Progenitor cell of endocrine pancreas (in vitro differentiated cells): Measurements from ENCODE around the gene NPTN. TPM values are rescaled to one million over a fixed set of nuclear protein-coding genes. Genes with fewer than 3 reads are reported as not detected.

Experiments
- DNase-seq: peaks from one replicate; pipeline ENCODE4 v3.0.0; 2021; ENCODE audit warnings: low spot score; ENCODE audit not compliant: unreplicated experiment
- H3K27ac Mint-ChIP-seq: 2 replicates; pipeline ENCODE4 v1.8.0; 2021; ENCODE audit warnings: mild to moderate bottlenecking, moderate library complexity, mixed read lengths
- H3K27me3 Mint-ChIP-seq: 2 replicates; pipeline ENCODE4 v1.8.0; 2021; ENCODE audit warnings: mixed read lengths
- H3K36me3 Mint-ChIP-seq: 2 replicates; pipeline ENCODE4 v1.8.0; 2022; ENCODE audit warnings: mixed read lengths; ENCODE audit not compliant: insufficient read depth
- H3K4me1 Mint-ChIP-seq: 2 replicates; pipeline ENCODE4 v1.8.0; 2021; ENCODE audit warnings: low read depth, mixed read lengths
- H3K4me3 Mint-ChIP-seq: 2 replicates; pipeline ENCODE4 v1.8.0; 2021; ENCODE audit warnings: low read depth, mild to moderate bottlenecking, moderate library complexity, mixed read lengths
- H3K9me3 Mint-ChIP-seq: 2 replicates; pipeline ENCODE4 v1.8.0; 2021; ENCODE audit warnings: low read depth, mixed read lengths
- total RNA-seq: library from RNA; stranded (reverse); gene quantifications from 2 replicates; pipeline ENCODE4 v1.2.1, GENCODE V29; 2021
- TF ChIP-seq, protein P1 (sequence below): fragments of 200-600 bp; sonication (generic); IDR thresholded peaks from one replicate; pipeline ENCODE4 v1.5.0; 2021; ENCODE audit warnings: antibody characterized with exemption, mild to moderate bottlenecking; ENCODE audit not compliant: unreplicated experiment

Gene NPTN
- total RNA-seq, 1 donor from 2014 or later: 81.1 TPM

DNA sequence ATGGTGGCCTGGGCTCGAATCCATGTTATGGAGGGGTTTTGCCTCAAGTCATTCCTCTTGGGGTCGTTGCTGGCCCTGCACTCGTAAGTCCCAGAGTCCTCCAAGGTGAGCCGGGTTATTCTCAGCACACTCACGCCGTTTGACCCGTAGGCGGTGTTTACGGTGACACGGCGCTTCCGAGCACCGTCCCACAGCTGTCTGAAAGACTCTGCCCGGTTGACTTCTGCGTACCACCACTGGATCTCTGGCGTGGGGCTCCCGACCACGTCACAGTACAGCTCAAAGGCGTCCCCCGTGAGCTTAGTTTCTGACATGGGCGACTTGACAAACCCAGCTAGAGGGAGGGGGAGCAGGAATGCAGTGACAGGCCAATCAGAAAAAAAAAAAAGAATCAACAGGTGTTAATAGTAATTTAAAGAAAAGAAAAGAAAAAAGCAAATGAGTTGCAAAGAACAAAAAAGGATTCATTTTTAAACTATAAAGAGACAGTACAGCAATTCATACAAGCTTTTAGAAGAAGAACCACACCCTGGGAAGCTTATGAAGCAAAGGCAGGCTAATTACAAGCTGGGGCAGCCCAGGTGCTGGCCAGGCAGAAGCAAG is 36.1 kb downstream of the NPTN start:
- Mint-ChIP-seq H3K27me3 (no peaks in the 10 kb centered on the region), H3K9me3 (no peaks in the 10 kb centered on the region)

DNA sequence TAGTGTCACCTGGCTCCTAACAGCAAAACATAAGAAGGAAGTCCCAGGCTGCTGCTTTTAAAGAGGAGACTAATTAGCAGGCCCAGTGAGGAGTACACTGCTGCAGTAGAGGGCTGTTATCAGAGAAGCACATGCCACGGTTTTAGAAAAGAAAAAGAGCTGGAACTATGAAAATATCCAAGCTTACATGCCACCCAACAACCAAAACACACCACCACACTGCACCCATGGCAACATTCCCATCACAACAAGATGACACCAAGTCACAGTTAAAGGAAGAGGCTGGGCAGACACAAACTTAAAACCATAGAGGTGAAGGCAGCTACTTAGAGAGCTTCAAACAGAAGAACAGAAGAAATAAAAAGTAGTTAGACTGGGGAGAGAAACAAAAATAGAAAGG is 37.0 kb downstream of the NPTN start:
- DNase-seq: no peak
- TF ChIP-seq, protein P1, sequence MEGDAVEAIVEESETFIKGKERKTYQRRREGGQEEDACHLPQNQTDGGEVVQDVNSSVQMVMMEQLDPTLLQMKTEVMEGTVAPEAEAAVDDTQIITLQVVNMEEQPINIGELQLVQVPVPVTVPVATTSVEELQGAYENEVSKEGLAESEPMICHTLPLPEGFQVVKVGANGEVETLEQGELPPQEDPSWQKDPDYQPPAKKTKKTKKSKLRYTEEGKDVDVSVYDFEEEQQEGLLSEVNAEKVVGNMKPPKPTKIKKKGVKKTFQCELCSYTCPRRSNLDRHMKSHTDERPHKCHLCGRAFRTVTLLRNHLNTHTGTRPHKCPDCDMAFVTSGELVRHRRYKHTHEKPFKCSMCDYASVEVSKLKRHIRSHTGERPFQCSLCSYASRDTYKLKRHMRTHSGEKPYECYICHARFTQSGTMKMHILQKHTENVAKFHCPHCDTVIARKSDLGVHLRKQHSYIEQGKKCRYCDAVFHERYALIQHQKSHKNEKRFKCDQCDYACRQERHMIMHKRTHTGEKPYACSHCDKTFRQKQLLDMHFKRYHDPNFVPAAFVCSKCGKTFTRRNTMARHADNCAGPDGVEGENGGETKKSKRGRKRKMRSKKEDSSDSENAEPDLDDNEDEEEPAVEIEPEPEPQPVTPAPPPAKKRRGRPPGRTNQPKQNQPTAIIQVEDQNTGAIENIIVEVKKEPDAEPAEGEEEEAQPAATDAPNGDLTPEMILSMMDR: no peak
- no peaks in the 10 kb centered on the region for H3K27me3 Mint-ChIP-seq
- peaks cover 2% of the 10 kb centered on the region for H3K36me3 Mint-ChIP-seq
- H3K27ac Mint-ChIP-seq: peak overlapping the region; percentile 2
- no peak overlapping the region for H3K4me3 Mint-ChIP-seq
- no peaks in the 10 kb centered on the region for H3K9me3 Mint-ChIP-seq
- peaks cover 10% of the 10 kb centered on the region for H3K4me1 Mint-ChIP-seq

More for the DNA sequence above, 36.1 kb downstream of the NPTN start:
- no peaks in the 10 kb centered on the region for H3K36me3 Mint-ChIP-seq
- DNase-seq: no peak
- no peak overlapping the region for H3K27ac Mint-ChIP-seq
- TF ChIP-seq, protein P1: no peak
- no peak overlapping the region for H3K4me3 Mint-ChIP-seq
- peaks cover 10% of the 10 kb centered on the region for H3K4me1 Mint-ChIP-seq

DNA sequence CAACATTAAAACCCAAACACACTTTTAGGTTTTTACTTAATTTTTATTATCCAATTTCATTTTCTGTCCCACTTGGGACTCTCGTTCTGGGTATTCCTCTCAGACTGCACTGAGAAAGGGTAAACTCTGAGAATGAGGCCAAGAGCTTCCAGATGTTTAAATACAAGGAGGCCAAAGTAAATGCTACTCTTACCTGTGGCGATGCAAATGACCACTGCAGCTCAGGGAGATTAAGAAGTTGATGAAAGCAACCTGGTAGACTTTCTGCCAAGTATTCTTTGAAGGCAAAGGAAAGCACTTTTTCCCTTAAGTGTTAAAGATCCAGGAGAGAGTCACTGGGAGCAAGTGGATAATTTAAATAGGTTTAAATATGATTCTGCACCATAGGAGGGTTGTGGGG is 39.1 kb downstream of the NPTN start:
- H3K4me3 Mint-ChIP-seq: no peak overlapping the region
- H3K27ac Mint-ChIP-seq: no peak overlapping the region
- H3K27me3 Mint-ChIP-seq: no peaks in the 10 kb centered on the region
- H3K4me1 Mint-ChIP-seq: peaks cover 10% of the 10 kb centered on the region
- DNase-seq: no peak
- H3K9me3 Mint-ChIP-seq: no peaks in the 10 kb centered on the region
- TF ChIP-seq, protein P1: no peak
- H3K36me3 Mint-ChIP-seq: peaks cover 2% of the 10 kb centered on the region

DNA sequence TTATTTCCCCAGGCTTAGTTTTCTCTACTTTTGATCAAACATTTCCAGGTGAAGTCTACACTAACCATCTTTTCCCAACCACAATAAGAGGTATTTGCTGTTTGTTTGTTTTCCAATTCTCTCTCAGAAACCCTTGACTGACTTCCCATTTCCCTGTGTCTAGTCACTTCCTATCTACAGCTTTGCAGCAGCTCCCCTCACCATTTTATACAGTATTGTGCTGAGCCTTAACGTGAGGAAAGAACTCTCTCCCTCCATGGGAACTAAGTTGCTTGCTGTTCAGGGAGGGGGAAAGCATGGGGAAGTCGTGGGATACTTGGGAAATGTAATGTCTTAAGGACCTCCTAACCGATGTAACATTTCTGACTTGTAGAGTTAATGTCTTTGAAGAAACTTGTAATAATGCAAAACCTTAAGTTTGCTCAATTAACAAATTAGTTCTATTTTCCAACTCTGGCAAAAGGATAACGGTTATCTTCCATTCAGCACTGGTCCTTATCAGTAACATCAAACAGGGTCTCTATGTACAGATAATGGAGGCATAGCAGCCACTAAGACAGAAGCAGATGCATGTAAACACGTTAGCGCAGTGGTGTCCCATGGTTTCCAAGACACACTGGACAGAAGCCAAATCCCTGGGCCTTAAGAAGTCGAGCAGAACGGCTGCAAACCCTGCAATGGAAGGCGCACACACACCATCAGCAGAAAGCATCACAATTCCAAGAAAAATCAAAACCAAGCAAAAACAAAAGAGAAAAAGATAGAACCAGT is 39.7 kb downstream of the NPTN start:
- Mint-ChIP-seq H3K9me3 (no peaks in the 10 kb centered on the region), H3K27me3 (no peaks in the 10 kb centered on the region), H3K4me1 (peaks cover 6% of the 10 kb centered on the region), H3K4me3 (no peak overlapping the region), H3K27ac (no peak overlapping the region), H3K36me3 (peaks cover 3% of the 10 kb centered on the region)
- TF ChIP-seq, protein P1: no peak
- no peak for DNase-seq

DNA sequence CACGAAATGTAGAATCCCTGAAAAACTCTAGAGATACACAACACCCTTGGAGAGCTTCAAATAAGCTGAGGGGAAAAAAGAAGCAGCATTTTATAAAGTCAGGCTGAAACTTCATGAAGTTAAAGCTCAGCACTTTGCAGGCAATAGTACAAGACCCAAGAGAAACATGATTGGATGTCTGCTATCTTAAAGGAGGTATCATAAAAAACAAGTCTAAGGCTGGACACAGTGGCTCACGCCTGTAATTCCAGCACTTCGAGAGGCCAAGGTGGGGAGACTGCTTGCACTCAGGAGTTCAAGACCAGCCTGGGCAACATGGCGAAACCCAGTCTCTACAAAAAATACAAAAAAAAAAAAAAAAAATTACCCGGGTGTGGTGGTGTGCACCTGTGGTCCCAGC is 42.9 kb downstream of the NPTN start:
- Mint-ChIP-seq H3K27me3 (no peaks in the 10 kb centered on the region), H3K9me3 (no peaks in the 10 kb centered on the region), H3K27ac (no peak overlapping the region), H3K36me3 (peaks cover 6% of the 10 kb centered on the region), H3K4me3 (no peak overlapping the region), H3K4me1 (peaks cover 3% of the 10 kb centered on the region)
- TF ChIP-seq, protein P1: no peak
- no peak for DNase-seq
